Suprapubic skin (tissue), 3 donors: ENCODE results near the gene CAMK2D.

ENCODE experiments used
- CTCF ChIP-seq, 2 donors: fragments of 200-600 bp in 1 of 2; fragments of 450-650 bp in 1 of 2; sonication (generic) in 1 of 2; IDR thresholded peaks; one replicate each; pipeline ENCODE4 v1.5.1; 2016 to 2019; ENCODE audit warnings: antibody characterized with exemption in 2 of 2, mild to moderate bottlenecking in 1 of 2, moderate library complexity in 1 of 2
- EP300 ChIP-seq: sonication (generic); formaldehyde crosslinking; IDR thresholded peaks from one replicate; pipeline ENCODE4 v1.6.1; 2017; ENCODE audit warnings: antibody characterized with exemption

GRCh38 chr4:113740857-113741379 lies 20.6 kb downstream of the CAMK2D start:
- no peak for TF ChIP-seq CTCF (IDR thresholded peaks at IDR 0.05)
- TF ChIP-seq EP300 = no peak
